Measurements from ENCODE around the gene SLC6A17. TPM values are rescaled to one million over a fixed set of nuclear protein-coding genes. Genes with fewer than 3 reads are reported as not detected.

SLC6A17 gene
- total RNA-seq, 1 experiment from 2014 or later = 0.17 TPM

GRCh38 chr1:110112143-110112542 lies 38.2 kb upstream of the SLC6A17 start, which contains the start of gene UBL4B:
Gene UBL4B (plus strand): TSS chr1:110112443. CDS start chr1:110112535, 92 bp downstream.
- H3K9me3 Mint-ChIP-seq = no peaks in the 10 kb centered on the region
- Histone ChIP-seq H2BK12ac (ENCODE audit: insufficient read length, low read depth, low read length) (no peak within 1 kb of the TSS), H2AK5ac (ENCODE audit: insufficient read length, low read length) (no peak within 1 kb of the TSS), H4K20me1 (ENCODE audit: control insufficient read depth, insufficient read depth, insufficient read length) (no peaks in the 10 kb centered on the region), H3K27ac (ENCODE audit: insufficient read length, low read depth, low read length) (no peak within 1 kb of the TSS), H3K4me2 (ENCODE audit: insufficient read depth, insufficient read length, low read length) (no peak within 1 kb of the TSS), H4K5ac (ENCODE audit: insufficient read length, low read depth, low read length) (no peak within 1 kb of the TSS), H2BK5ac (ENCODE audit: insufficient read length, low read length) (no peak within 1 kb of the TSS), H2BK15ac (ENCODE audit: low read depth, low read length) (no peak within 1 kb of the TSS), H2BK120ac (ENCODE audit: low read depth, low read length, poor library complexity, severe bottlenecking) (no peak within 1 kb of the TSS), H4K8ac (replicated peaks; ENCODE audit: insufficient read length, low read depth, low read length) (no peak within 1 kb of the TSS), H3T11ph (ENCODE audit: low read length) (no peak within 1 kb of the TSS), H3K14ac (ENCODE audit: insufficient read depth, low read length) (peak within 1 kb of the TSS; percentile 29; the same call in 1 of the 2 replicates), H4K91ac (ENCODE audit: insufficient read length, low read depth, low read length) (no peak within 1 kb of the TSS), H3K23ac (ENCODE audit: insufficient read length, low read depth, low read length) (no peak within 1 kb of the TSS), H3K56ac (ENCODE audit: insufficient read length, low read depth, low read length) (no peak within 1 kb of the TSS), H3K9me3 (ENCODE audit: control insufficient read depth, low read depth, low read length) (no peaks in the 10 kb centered on the region), H2BK20ac (ENCODE audit: low read depth, low read length, poor library complexity, severe bottlenecking) (no peak within 1 kb of the TSS), H3K79me1 (ENCODE audit: insufficient read depth, low read depth, low read length, poor library complexity, severe bottlenecking) (no peaks in the 10 kb centered on the region), H2AFZ (ENCODE audit: low read length) (no peak within 1 kb of the TSS), H3K23me2 (ENCODE audit: insufficient read length, low read depth, low read length, poor library complexity, severe bottlenecking) (no peaks in the 10 kb centered on the region), H3K4ac (ENCODE audit: low read depth, low read length) (no peak within 1 kb of the TSS), H3K9ac (ENCODE audit: extremely low read depth, insufficient read length, low read length) (no peak within 1 kb of the TSS), H3K18ac (ENCODE audit: insufficient read length, low read depth, low read length) (no peak within 1 kb of the TSS), H3K4me1 (ENCODE audit: insufficient read depth, low read length) (no peaks in the 10 kb centered on the region), H3K79me2 (ENCODE audit: insufficient read depth, low read length) (no peaks in the 10 kb centered on the region), H3K27me3 (ENCODE audit: insufficient read depth, low read length) (no peaks in the 10 kb centered on the region)
- H3K27ac Mint-ChIP-seq = peak within 1 kb of the TSS in 1 of 3 experiments; percentile 91; a peak in 2 of 7 replicates
- H3K27me3 Mint-ChIP-seq (ENCODE audit: low read depth) = peaks cover 32% of the 10 kb centered on the region
- no peak for TF ChIP-seq CTCF (conservative IDR thresholded peaks at IDR 0.05)
- no peak within 1 kb of the TSS for H3K4me3 Mint-ChIP-seq
- H3K36me3 Mint-ChIP-seq (ENCODE audit: insufficient read depth in 1 of 3, low read depth in 3 of 3) = no peaks in the 10 kb centered on the region
- no CpG with 5 or more reads among the region's 5 CpGs for WGBS (ENCODE audit: extremely low coverage, insufficient read length, low lambda C conversion rate)
- peaks cover 4 to 7% of the 10 kb centered on the region in 2 experiments; a peak in 2 of 4 replicates for H3K4me1 Mint-ChIP-seq
- DNase-seq = no peak

Measured in H9 (cell line).